GM21423 (cell line): ENCODE measurements around the gene CGB8.
"Not testable (repeated sequence)": the region's sequence is repeated elsewhere in the genome, so short reads cannot be mapped to it uniquely, and the experiment has no call there.

Experiments used
- ATAC-seq: cut with Tn5 transposase; IDR thresholded peaks from one replicate; pipeline ENCODE4 v1.9.1; 2021; ENCODE audit warnings: mild to moderate bottlenecking, moderate library complexity; ENCODE audit not compliant: unreplicated experiment

CGB8 gene

DNA sequence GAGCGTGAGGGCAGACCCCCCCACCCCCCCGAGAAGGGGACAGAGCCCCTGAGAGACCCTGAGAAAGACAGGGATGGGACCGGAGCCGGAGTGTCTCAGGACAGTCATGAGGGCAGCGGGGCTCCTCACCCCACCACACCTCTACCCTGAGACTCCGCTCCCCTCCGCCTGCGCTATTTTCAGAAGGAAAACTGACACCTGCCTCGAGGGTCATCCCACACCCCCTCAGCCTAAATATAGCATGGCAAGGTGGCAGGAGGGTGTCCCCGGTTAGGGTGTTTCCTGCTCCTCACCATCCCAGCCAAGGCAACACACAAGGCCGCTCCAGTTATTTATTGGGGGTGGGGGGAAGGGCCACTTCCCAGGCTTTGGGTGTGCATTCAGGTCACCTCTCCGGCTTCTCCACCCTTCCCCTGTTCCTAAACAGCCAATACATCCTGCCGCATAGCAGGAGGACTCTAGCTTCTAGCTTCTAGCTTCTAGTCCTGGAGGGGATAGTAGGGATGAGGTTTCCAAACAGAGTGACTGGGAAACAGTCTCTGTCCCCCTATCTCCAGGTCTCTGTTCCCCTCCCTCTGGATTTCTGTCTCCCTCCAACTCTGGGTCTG, 17.1 kb upstream of the CGB8 start:
- no peak for ATAC-seq

DNA sequence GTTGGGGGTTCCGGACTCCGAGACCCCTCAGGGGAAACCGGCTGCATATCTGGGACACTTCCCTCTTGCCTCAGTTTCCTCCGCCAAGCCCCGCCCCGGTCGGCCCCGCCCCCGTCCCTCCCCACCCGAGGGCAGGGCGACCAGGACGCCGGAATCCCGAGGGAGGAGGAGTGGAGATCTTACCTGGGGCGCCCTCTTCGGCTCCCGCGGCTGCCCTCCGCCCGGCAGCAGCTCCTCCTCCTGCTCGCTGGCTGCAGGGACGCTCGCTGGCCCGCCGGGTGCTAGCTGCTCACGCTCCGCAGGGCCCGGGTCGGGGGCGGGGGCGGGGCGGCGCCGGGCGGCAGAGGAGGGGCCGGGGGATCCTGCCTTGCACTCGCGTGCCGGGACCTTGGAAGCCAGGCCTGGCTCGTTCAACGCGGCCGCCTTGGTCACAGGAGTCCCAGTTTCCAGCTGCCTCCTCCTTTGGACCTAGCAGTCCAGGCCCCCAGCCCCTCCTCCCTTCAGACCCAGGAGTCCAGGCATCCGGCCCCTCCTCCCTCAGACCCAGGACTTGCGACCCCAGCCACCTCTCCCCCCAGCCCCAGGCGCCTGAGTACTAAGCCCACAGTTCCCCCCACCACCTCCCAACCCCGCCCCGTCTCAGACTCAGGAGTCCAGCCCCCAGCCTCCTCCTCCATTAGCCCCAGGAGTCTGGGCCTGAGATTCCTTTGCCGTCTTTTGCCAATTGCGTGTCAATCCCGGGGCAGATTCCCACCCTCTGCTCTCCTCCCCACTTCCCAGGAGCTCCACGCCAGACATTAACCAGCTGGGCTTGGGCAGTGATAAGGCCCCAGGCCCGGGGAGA, 16.1 kb upstream of the CGB8 start, which contains the start of gene NTF4:
NTF4 (minus strand) TSS at position 51 of the 844 bp plus-strand sequence. CDS start 2,821 bp downstream, outside the sequence.
- no peak for ATAC-seq

DNA sequence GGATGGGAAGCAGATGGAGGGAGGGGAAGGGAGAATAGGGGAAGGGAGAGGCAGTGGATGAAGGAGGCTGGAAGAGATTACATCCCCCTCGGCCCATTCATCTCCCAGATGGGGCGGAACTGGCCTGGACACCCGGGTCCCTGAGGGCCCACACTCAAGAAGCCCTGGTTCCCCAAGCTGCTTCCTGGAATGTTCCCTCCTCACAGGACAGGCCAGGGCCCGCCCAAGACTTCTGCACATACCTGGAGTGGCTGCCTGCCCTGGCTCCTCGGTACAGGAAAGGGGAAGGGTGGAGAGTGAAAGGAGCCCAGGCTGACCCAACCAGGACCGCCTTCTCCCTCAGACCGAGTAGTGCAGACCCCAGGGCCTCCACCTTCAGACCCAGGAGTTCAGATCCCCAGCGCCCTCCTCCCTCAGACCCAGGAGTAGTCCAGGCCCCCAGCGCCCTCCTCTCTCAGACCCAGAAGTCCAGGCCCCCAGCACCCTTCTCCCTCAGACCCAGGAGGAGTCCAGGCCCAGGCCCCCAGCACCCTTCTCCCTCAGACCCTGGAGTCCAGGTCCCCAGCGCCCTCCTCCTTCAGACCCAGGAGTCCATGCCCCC, 15.2 kb upstream of the CGB8 start:
- no peak for ATAC-seq

DNA sequence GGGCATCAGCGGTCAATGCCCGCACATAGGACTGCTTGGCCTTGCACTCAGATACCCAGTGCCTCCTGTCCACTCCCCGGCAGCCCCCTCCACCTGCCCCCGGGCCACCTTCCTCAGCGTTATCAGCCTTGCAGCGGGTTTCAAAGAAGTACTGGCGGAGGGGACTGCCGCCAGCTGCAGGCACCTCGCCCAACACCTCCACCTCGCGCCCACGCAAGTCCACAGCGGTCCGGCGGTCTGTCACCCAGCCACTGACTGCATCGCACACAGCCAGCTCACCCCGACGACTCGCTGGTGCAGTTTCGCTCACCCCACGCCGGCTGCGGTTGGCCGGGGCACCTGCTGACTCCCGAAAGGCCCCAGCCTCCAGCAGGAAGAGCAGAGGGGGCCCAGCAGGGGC, 12.5 kb upstream of the CGB8 start:
- no peak for ATAC-seq

DNA sequence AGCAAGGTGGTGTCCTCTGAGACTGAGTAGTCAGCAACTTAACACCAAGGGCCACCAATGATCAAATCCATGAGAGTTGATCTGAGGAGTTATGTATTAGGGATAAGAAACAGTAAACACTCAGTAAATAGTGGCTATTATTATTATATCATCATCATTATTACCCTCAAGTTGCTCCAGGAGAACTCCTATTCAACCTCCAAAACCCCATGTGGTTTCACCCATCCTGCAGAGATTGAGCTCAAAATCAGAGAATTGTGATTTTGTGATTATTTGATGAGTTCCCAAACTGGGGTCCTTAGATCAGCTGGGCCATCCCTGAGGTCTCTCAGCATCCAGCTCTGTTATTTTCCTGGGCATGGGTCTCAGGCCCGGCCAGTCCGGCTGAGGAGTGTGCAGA, 12.1 kb upstream of the CGB8 start:
- no peak for ATAC-seq

DNA sequence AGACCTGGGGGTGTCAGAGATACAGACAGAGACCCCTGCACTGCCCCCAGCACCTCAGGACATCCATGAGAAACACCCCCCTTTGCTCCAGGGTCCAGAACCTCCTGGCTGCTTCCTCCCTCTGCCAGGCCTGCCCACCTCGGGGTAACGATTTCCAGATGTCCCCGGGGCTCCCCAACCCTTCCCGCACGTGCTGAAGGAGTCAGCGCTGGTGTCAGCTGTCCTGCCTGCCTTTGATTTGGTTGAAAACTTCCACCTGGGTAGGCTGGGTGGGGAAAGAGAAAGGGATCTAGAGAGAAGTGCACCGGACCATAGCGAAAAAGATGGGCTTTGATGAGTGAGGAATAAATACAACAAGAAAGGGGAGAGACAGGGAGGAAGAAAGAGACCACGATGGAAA, 10.1 kb upstream of the CGB8 start:
- no peak for ATAC-seq

DNA sequence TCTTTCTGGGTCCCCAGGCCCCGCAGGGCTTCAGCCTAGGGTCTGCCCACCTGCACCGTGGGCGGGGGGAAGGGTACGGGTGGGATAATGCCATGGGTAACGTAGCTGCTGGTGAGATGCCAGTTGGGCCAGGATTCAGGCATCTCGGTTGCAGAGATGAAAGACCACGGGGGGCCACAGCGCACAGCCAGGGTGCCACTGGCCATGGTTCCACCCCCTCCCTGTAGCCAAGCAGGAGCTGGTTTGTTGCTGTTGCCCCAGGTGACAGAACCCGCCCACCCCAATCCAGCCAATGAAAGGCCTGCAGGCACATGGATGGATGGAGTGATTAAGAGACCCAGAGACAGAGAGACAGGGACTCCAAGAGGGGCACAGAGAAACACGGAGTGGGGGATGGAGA, 9.7 kb upstream of the CGB8 start:
- ATAC-seq, result no peak

DNA sequence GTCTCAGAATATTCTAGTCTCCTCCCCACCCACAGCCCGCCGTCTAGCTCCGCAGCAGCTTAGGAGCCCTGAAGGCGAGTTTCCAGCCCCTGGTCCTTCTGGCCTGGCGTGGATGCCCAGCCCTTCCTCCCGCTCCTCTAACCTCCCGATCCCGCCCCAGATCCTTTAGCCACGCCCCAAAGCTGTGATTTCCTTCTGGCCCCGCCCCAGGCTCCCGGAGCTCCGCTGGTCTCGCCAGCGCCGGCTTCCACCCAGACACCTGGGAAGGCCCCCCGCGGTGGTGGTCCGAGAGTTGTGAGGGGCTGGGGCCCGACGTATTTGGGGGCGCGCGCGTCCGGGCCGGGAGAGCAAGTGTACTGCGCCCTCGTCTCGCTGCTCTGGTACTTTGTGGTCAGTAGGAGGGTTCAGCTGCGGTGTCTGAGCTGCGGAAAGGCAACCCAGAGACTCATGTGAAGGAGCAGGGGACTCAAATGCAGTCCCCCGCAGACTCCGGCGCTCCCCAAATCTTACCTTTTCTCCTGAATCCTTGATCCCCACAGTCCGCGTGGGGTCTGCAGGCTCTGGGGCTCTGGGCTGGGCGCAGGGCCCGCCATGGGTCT, 8.8 kb upstream of the CGB8 start, which contains the start of gene CGB7:
CGB7 (minus strand) TSS at position 114 of the 599 bp plus-strand sequence. CDS start 2,374 bp downstream, outside the sequence.
- ATAC-seq, result no peak

DNA sequence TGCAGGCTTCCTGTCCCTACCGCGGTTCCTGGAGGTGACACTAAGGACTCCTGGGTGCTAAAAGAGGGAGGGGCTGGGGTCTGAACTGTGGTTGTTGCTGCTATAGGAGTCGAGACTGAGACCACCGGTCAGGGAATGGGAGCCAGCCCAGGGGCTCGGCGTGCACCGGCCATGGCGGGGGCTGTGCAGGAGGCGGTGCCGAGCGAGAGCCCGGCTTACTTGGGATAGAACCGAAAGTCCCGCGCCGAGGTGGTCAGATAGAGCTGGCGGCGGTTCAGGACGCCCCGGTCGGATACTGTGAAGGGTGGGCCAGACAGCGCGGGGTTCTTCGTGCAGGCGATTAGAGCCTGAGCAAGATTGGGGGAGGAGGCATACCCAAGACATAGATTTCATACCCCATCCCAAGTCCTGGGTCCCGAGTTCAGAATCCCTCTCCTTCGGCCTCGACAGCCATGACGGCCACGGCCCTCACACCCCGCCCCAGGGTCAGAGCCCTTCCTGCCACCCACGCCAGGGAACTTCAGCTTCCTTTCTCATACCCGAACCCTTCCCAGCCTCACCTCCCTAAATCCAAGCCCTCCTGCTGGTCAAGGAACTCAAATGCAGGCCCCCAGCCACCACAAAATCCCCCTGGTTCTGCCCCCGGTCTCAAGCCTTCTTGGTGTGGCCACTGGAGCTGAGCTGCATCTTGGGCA, 8.1 kb upstream of the CGB8 start:
- not testable (repeated sequence) for ATAC-seq

DNA sequence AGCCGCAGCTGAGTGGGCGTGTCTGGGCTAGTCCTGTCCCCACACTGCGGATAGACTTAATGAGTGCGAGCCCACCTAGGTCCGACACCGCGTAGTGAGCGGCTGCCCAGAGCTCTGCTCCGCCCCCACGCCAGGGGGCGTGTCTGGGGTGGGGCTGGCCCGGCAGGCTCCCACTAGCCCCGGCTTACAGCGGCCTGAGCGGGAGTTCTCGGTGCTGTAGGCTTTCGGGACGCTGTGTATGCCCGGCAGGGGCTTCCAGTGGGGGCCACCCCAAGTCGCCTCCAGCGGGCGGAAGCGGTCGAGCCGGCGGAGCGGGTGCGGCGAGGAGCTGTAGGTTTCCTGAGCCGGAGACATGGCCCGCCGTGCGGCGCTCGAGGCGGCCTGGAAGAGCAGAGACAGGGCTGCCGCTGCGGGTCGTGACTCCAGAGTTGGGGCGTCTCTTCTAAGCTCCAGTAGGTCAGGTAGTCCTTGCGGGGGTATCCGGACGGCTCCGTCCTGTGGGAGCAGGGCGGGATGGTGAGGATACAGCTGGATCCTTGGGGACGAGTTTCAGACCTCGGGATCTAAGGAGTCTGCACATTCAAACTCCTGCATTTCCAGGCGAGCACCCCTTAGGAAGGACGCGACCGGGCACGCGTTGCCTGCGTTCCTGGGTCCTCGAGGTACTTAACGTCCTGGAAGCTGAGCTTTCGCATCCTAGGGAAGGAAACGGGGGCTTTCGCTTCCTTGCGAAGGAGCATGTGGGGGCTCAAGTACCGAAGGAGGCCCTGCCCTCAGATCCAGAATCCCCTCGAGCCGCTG, 7.4 kb upstream of the CGB8 start:
- peak; percentile 44 for ATAC-seq

DNA sequence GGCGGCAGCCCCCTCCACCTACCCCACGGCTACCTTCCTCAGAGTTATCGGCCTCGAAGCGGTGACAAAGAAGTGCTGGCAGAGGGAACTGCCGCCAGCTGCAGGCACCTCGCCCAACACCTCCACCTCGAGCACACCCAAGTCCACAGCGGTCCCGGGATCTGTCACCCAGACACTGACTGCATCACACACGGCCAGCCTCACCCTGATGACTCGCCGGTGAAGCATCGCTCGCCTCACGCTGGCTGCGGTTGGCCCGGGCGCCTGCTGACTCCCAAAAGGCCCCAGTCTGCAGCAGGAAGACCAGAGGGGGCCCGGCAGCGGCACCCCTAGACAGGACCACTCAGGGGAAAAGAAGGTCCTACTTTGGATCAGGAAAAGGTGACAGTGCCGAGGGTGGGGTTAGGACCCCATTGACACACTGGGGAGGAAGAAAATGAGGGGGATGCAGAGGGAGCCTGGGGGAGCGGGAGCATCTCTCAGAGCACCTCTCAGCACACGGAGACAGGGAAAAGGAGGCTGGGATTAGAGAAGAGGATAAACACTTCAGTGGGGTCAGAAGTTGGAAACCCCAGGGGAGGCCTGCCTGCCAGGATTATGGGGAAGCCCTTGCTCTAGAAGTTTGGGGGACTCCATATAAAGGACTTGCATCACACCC, 1.6 kb upstream of the CGB8 start:
- ATAC-seq, result not testable (repeated sequence)

DNA sequence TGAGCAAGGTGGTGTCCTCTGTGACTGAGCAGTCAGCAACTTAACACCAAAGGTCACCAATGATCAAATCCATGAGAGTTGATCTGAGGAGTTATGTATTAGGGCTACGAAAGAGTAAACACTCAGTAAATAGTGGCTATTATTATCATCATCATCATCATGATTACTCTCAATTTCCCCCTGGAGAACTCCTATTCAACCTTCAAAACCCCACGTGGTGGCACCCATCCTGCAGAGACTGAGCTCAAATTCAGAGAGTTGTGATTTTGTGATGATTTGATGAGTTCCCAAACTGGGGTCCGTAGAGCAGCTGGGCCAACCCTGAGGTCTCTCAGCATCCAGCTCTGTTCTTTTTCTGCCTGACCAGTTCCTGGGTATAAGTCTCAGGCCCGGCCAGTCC, 923 bp upstream of the CGB8 start:
- not testable (repeated sequence) for ATAC-seq

DNA sequence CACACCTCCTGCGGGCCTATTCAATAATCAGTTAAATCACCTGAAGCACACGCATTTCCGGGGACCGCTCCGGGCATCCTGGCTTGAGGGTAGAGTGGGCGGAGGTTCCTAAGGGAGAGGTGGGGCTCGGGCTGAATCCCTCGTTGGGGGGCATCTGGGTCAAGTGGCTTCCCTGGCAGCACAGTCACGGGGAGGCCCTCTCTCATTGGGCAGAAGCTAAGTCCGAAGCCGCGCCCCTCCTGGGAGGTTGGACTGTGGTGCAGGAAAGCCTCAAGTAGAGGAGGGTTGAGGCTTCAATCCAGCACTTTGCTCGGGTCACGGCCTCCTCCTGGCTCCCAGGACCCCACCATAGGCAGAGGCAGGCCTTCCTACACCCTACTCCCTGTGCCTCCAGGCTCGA, 5.4 kb downstream of the CGB8 start, which contains the start of gene CGB5:
CGB5 (plus strand) TSS at position 301 of the 400 bp plus-strand sequence. CDS start 362 bp downstream, outside the sequence.
- not testable (repeated sequence) for ATAC-seq

DNA sequence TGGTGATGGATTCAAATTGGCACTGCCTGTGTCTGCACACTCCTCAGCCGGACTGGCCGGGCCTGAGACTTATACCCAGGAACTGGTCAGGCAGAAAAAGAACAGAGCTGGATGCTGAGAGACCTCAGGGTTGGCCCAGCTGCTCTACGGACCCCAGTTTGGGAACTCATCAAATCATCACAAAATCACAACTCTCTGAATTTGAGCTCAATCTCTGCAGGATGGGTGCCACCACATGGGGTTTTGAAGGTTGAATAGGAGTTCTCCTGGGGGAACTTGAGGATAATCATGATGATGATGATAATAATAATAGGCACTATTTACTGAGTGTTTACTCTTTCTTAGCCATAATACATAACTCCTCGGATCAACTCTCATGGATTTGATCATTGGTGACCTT, 6.2 kb downstream of the CGB8 start:
- not testable (repeated sequence) for ATAC-seq

DNA sequence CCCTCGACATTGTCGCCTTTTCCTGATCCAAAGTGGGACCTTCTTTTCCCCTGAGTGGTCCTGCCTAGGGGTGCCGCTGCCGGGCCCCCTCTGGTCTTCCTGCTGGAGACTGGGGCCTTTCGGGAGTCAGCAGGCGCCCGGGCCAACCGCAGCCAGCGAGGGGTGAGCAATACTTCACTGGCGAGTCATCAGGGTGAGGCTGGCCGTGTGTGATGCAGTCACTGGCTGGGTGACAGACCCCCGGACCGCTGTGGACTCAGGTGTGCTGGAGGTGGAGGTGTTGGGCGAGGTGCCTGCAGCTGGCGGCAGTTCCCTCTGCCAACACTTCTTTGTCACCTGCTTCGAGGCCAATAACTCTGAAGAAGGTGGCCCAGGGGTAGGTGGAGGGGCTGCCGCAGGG, 6.7 kb downstream of the CGB8 start:
- ATAC-seq, result no peak

DNA sequence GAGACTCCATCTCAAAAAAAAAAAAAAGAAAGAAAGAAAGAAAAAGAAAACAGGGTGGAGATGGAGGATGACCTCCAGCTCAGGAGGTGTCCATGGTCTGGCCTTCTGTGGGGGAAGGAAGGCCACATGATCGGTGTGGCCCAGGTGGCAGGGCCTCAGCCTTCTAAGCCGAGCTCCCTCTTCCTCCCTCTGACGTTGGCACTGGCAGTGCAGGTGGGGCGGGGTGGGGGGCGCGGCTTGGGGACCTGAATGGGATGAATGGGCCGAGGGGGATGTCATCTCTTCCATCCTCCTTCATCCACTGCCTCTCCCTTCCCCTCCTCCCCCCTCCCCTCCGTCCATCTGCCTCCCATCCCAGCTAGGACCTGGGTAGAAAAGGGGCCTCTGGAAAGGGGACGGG, 9.2 kb downstream of the CGB8 start:
- not testable (repeated sequence) for ATAC-seq

DNA sequence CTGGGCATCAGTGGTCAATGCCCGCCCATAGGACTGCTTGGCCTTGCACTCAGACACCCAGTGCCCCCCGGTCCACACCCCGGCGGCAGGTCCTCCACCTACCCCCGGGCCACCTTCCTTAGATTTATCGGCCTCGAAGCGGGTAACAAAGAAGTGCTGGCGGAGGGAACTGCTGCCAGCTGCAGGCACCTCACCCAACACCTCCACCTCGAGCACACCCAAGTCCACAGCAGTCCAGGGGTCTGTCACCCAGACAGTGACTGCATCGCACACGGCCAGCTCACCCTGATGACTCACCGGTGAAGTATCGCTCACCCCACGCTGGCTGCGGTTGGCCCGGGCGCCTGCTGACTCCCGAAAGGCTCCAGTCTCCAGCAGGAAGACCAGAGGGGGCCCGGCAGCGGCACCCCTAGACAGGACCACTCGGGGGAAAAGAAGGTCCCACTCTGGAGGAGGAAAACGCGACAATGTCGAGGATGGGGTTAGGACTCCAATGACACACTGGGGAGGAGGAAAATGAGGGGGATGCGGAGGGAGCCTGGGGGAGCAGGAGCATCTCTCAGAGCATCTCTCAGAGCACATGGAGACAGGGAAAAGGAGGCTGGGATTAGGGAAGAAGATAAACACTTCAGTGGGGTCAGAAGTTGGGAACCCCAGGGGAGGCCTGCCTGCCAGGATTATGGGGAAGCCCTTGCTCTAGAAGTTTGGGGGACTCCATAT, 10.2 kb downstream of the CGB8 start:
- not testable (repeated sequence) for ATAC-seq

DNA sequence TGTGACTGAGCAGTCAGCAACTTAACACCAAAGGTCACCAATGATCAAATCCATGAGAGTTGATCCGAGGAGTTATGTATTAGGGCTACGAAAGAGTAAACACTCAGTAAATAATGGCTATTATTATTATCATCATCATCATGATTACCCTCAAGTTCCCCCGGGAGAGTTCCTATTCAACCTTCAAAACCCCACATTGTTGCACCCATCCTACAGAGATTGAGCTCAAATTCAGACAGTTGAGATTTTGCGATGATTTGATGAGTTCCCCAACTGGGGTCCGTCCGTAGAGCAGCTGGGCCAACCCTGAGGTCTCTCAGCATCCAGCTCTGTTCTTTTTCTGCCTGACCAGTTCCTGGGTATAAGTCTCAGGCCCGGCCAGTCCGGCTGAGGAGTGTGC, 10.8 kb downstream of the CGB8 start:
- not testable (repeated sequence) for ATAC-seq

DNA sequence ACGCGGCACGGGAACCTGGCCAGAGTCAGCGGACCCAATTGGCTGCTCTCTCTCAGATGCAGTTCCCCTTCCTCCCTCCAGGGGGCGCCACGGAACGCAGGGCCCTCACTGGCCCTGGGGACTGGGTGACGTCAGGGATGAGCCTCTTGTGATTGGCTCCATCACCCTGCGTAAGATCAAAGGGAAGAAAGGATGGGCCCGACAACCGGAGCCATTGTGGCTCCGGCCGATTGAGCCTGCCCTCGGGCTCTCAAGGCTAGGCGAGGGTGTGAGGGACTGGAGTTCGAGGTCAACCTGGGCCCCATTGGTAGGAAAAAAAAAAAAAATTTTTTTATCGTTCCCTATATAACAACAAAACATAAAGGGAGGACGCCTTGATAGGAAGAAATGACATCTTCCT, 12.1 kb downstream of the CGB8 start, which contains the start of gene CGB1:
CGB1 (minus strand) TSS at position 81 of the 400 bp plus-strand sequence. CDS start 184 bp downstream, outside the sequence.
- not testable (repeated sequence) for ATAC-seq
